Measurements from ENCODE around the gene GALM. TPM values are rescaled to one million over a fixed set of nuclear protein-coding genes. Genes with fewer than 3 reads are reported as not detected.

GALM gene
- total RNA-seq: 10 to 100 TPM; 56.0 to 57.8 TPM

DNA sequence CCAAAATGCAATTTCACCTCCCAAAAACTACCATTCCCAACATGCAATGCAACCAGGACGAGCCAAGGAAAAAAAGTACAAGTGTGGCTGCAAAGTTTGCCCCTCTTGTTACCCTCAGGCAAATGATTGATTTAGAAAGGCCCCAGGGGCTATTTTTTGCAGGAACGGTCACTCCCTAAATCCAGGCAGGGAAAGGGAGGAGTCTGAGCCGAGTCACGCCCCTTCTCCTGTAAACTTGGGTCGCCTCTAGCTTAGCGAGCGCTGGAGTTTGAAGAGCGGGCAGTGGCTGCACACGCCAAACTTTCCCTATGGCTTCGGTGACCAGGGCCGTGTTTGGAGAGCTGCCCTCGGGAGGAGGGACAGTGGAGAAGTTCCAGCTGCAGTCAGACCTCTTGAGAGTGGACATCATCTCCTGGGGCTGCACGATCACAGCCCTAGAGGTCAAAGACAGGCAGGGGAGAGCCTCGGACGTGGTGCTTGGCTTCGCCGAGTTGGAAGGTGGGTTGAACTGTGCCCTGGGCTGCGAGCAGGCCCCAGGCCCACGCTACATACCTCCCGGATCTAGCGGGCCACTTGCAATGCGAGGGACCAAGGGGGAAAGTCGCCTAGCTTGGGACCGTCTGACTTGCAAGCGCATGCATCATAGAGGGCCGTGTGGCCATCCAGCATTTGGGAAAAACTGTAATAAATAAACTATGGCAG, at the start of gene GALM:
TSS of gene GALM (plus strand) at position 261 of the 702 bp plus-strand sequence. CDS start at position 309, 48 bp downstream.
- ATAC-seq: peak; percentile 32
- H3K4me1 Mint-ChIP-seq: peaks cover 67% of the 10 kb centered on the region
- H3K36me3 Mint-ChIP-seq (ENCODE audit: low read depth): peaks cover 24% of the 10 kb centered on the region
- no peaks in the 10 kb centered on the region for H3K9me3 Mint-ChIP-seq (ENCODE audit: low read depth)
- ChIA-PET POLR2A (interaction anchor here (0.7 to 2.5 kb wide), 9 partner anchors 10 to 86 kb away, joined by 3 to 34 read pairs (median 5); partner anchors contain the start of genes HNRNPLL and SRSF7), CTCF (interaction anchor here (0.7 to 4.1 kb wide), 15 partner anchors 13 to 109 kb away, joined by 3 to 29 read pairs (median 5); partner anchors contain the start of gene HNRNPLL)
- H3K27ac Mint-ChIP-seq: peak within 1 kb of the TSS; percentile 99
- H3K4me3 Mint-ChIP-seq: peak within 1 kb of the TSS; percentile 89
- DNase-seq: peak; percentile 77
- intact Hi-C loops (cut with DNase I, micrococcal nuclease): loop anchor here (2.0 to 10.0 kb wide), 6 partner anchors 17 to 463 kb away; partner anchors contain the start of genes ATL2 (in 1 of the 2) and SOS1 (in 1 of the 2)
- no peaks in the 10 kb centered on the region for H3K27me3 Mint-ChIP-seq

DNA sequence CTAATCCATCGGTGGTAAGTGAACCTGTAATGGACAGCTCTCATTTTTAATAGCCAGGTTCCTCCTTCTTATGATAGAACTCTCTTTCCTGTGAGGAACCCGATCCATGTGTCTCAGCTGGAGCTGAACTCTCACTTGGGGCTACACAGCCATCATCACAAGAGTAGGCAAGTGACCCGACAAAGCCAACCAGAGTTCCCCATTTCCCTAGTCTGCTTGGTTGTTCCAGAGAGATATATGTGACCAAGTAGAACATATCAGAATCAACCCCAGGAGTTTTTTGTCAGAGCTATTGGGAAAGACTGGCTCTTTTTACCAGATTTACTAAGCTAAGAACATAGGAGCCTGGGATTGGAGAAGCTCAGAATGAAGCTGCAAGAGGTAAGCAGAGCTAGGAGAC, 48.6 kb upstream of the GALM start:
- peaks cover 41% of the 10 kb centered on the region for H3K4me1 Mint-ChIP-seq
- DNase-seq (no peak), ATAC-seq (no peak)
- no peak overlapping the region for H3K4me3 Mint-ChIP-seq
- H3K36me3 Mint-ChIP-seq (ENCODE audit: low read depth): no peaks in the 10 kb centered on the region
- ChIA-PET POLR2A (interaction anchor here (0.8 to 1.3 kb wide), 2 partner anchors 45 to 134 kb away, joined by 4 read pairs; partner anchors contain the start of gene SRSF7), CTCF (interaction anchor here (0.9 to 1.5 kb wide), 6 partner anchors 11 to 130 kb away, joined by 3 to 5 read pairs (median 4); no protein-coding TSS in a partner anchor)
- H3K9me3 Mint-ChIP-seq (ENCODE audit: low read depth): peaks cover 5% of the 10 kb centered on the region
- H3K27ac Mint-ChIP-seq: no peak overlapping the region
- intact Hi-C loops (cut with DNase I, micrococcal nuclease): no loop called here
- H3K27me3 Mint-ChIP-seq: peaks cover 4% of the 10 kb centered on the region

DNA sequence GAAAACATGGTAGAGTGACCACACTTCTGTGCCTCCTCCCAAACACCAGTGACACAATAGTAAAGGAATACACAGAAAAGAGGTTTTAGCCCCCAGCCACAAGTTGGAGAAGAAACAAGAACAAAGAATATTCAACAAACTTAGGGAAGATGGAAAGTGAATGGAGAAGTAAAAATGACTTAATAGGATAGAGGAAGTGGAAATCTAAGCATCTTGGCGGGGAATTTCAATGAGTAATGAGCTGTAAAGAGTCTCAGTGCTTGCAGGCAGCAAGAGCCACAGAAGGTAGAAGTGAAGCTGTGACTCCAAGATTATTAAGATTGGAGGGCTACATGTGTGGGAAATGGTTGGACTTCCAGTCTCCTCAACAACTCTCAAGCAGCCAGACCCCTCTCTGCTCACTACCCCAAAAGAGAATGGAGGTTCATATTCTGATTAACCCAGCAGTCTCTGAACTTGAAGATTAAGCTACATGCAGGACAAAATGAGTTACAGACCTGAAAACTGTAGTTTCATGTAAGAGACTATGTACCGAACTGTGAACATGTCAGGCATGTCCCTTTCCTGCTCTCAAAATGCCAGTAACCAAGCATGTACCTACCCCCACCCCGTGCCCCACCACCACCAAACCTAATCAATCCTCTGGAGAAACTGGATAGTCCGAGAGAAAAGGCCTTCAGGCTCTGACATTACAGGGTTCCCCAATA, 46.3 kb upstream of the GALM start:
- no peak overlapping the region for H3K27ac Mint-ChIP-seq
- intact Hi-C loops (cut with DNase I, micrococcal nuclease): no loop called here
- POLR2A ChIA-PET: interaction anchor here (0.6 kb wide), 2 partner anchors 27 to 62 kb away, joined by 4 to 12 read pairs; no protein-coding TSS in a partner anchor

DNA sequence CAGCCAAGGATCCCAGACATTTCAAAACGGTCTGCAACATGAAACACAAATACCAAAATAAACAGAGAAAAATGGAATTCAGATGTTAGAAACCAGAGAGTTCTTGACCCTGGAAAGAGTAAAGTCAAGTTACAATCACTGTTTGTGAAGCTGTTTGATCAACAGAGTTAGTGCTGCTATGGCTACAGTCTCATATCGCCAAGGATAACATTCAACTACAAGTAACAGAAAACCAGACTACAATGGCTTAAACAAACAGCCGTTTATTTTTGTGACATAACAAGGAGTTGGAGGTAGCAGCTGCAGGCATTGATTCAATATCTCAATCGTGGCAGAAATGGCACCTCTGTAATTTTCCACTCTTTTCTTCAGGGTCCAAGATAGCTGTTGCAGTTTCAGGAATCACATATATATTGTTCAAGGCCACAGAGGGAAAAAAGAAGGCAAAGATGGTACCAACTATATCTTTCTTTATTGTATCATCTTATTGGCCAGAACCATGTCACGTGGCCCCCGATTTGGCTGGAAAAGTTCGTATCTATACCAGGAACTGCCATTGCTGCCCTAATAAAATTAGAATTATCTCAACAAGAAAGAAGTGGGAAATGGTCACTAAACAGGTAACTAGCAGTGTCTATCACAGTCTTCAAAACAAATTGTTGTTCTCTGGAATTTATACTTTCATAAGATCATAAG, 45.5 kb upstream of the GALM start:
- H3K27ac Mint-ChIP-seq: no peak overlapping the region
- H3K27me3 Mint-ChIP-seq: peaks cover 2% of the 10 kb centered on the region
- DNase-seq (no peak), ATAC-seq (no peak)
- H3K4me3 Mint-ChIP-seq: no peak overlapping the region
- ChIA-PET POLR2A (interaction anchor here (0.6 kb wide), 1 partner anchor 61 kb away, joined by 12 read pairs; no protein-coding TSS in a partner anchor), CTCF (interaction anchor here (0.7 to 2.0 kb wide), 5 partner anchors 17 to 250 kb away, joined by 3 to 7 read pairs (median 3); no protein-coding TSS in a partner anchor)
- no peaks in the 10 kb centered on the region for H3K36me3 Mint-ChIP-seq (ENCODE audit: low read depth)
- H3K9me3 Mint-ChIP-seq (ENCODE audit: low read depth): peaks cover 5% of the 10 kb centered on the region
- intact Hi-C loops (cut with DNase I, micrococcal nuclease): no loop called here
- peaks cover 15% of the 10 kb centered on the region for H3K4me1 Mint-ChIP-seq

More for the DNA sequence above, 46.3 kb upstream of the GALM start:
- Mint-ChIP-seq H3K27me3 (peaks cover 2% of the 10 kb centered on the region), H3K36me3 (ENCODE audit: low read depth) (no peaks in the 10 kb centered on the region), H3K4me3 (no peak overlapping the region), H3K9me3 (ENCODE audit: low read depth) (peaks cover 5% of the 10 kb centered on the region), H3K4me1 (peaks cover 24% of the 10 kb centered on the region)
- CTCF ChIA-PET: interaction anchor here (1.1 to 2.0 kb wide), 3 partner anchors 14 to 38 kb away, joined by 3 to 7 read pairs (median 5); no protein-coding TSS in a partner anchor
- ATAC-seq: no peak
- DNase-seq: no peak

DNA sequence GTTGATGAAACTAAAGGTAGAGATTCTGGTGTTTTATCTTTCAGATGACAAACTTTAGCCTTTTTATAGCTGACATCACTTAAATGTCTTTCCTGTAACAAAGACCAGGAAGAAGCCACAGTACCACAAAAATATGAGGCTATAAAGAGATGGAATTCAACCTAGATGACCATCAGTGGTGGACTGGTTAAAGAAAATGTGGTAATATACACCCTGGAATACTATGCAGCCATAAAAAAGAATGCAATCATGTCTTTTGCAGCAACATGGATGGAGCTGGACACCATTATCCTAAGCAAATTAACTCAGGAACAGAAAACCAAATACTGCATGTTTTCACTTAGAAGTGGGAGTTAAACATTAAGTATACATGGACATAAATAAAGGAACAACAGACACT, 44.9 kb upstream of the GALM start:
- no peaks in the 10 kb centered on the region for H3K36me3 Mint-ChIP-seq (ENCODE audit: low read depth)
- no peak for DNase-seq
- H3K4me3 Mint-ChIP-seq: no peak overlapping the region
- H3K4me1 Mint-ChIP-seq: peaks cover 14% of the 10 kb centered on the region
- H3K27ac Mint-ChIP-seq: no peak overlapping the region
- intact Hi-C loops (cut with DNase I, micrococcal nuclease): no loop called here
- H3K27me3 Mint-ChIP-seq: peaks cover 2% of the 10 kb centered on the region
- peaks cover 5% of the 10 kb centered on the region for H3K9me3 Mint-ChIP-seq (ENCODE audit: low read depth)
- no peak for ATAC-seq
- POLR2A ChIA-PET: no interaction called here
- CTCF ChIA-PET: interaction anchor here (1.1 to 2.0 kb wide), 3 partner anchors 24 to 44 kb away, joined by 3 to 5 read pairs (median 3); no protein-coding TSS in a partner anchor

DNA sequence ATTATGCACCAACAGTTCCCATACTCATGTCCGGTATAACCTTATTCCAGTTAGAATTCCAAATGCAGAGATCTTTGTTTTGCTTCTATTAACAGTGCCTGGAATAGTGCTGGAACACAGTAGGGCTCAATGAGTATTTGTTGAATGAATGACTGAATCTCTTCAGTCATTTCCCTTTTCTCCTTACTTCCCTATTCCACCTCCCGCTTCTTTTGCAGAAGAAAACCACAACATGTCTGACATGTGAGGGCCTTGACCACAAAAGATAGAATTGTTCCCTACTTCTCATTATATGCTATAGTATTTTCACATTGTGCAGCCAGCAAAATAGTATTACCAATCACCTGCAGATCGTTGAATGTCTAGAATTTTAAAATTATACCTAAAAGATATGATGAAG, 43.7 kb upstream of the GALM start:
- Mint-ChIP-seq H3K4me3 (no peak overlapping the region), H3K9me3 (ENCODE audit: low read depth) (peaks cover 5% of the 10 kb centered on the region), H3K4me1 (peaks cover 21% of the 10 kb centered on the region), H3K36me3 (ENCODE audit: low read depth) (no peaks in the 10 kb centered on the region), H3K27me3 (peaks cover 2% of the 10 kb centered on the region), H3K27ac (no peak overlapping the region)
- ATAC-seq (no peak), DNase-seq (no peak)
- ChIA-PET CTCF (interaction anchor here (0.8 to 1.5 kb wide), 2 partner anchors 46 to 328 kb away, joined by 3 read pairs; no protein-coding TSS in a partner anchor), POLR2A (no interaction called here)
- intact Hi-C loops (cut with DNase I, micrococcal nuclease): no loop called here

DNA sequence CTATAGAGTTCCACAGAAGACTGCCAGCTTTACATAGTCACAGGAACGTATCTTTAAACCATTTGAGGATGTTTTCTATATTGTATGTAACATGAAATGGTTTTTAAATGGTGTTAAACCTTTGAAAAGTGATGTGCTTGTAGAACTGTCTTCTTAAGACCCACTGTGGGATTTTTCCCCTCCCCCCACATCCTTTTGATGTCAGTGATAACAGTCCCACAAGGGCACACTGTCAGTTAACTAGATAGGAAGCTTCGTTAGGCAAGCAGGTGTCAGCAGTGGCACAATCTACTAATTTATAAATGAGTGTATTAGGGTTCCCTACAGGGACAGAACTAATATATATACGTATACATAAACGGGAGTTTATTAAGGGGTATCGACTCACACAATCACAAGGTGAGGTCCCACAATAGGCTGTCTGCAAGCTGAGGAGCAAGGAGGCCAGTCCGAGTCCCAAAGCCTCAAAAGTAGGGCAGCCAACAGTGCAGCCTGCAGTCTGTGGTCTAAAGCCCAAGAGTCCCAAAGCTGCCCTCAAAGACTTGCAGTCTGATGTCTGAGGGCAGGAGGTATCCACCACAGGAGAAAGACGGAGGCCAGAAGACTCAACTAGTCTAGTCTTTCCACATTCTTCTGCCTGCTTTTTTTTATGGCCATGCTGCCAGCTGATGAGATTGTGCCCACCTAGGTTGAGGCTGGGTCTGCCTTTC, 39.4 kb upstream of the GALM start:
- Mint-ChIP-seq H3K4me1 (peaks cover 15% of the 10 kb centered on the region), H3K27ac (no peak overlapping the region), H3K4me3 (no peak overlapping the region), H3K9me3 (ENCODE audit: low read depth) (no peaks in the 10 kb centered on the region), H3K27me3 (no peaks in the 10 kb centered on the region), H3K36me3 (ENCODE audit: low read depth) (no peaks in the 10 kb centered on the region)
- ChIA-PET POLR2A (interaction anchor here (0.6 kb wide), 1 partner anchor 73 kb away, joined by 3 read pairs; no protein-coding TSS in a partner anchor), CTCF (interaction anchor here (0.6 to 2.1 kb wide), 10 partner anchors 8 to 309 kb away, joined by 3 to 9 read pairs (median 4); no protein-coding TSS in a partner anchor)
- ATAC-seq: peak; percentile 42
- peak; percentile 18 for DNase-seq
- intact Hi-C loops (cut with DNase I, micrococcal nuclease): no loop called here

DNA sequence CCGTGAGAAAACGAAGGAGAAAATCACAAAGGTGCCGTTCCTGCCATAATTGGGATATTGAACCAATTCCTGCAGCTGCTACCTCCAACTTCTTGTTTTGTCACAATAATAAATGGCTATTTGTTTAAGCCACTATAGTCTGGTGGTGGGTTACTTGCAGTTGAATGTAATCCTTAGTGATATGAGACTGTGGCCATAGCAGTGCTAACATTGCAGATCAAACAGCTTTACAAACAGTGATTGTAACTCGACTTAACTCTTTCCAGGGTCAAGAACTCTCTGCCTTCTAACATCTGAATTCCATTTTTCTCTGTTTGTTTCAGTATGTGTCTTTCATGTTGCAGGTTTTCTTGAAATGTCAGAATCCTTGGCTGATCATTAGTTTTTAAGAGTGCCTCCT, 38.5 kb upstream of the GALM start:
- intact Hi-C loops (cut with DNase I, micrococcal nuclease): no loop called here
- Mint-ChIP-seq H3K4me3 (no peak overlapping the region), H3K4me1 (peaks cover 15% of the 10 kb centered on the region), H3K9me3 (ENCODE audit: low read depth) (no peaks in the 10 kb centered on the region), H3K36me3 (ENCODE audit: low read depth) (no peaks in the 10 kb centered on the region), H3K27ac (no peak overlapping the region), H3K27me3 (no peaks in the 10 kb centered on the region)
- ATAC-seq (no peak), DNase-seq (no peak)
- ChIA-PET POLR2A (no interaction called here), CTCF (interaction anchor here (0.8 to 2.1 kb wide), 6 partner anchors 9 to 40 kb away, joined by 3 to 9 read pairs (median 5); no protein-coding TSS in a partner anchor)

DNA sequence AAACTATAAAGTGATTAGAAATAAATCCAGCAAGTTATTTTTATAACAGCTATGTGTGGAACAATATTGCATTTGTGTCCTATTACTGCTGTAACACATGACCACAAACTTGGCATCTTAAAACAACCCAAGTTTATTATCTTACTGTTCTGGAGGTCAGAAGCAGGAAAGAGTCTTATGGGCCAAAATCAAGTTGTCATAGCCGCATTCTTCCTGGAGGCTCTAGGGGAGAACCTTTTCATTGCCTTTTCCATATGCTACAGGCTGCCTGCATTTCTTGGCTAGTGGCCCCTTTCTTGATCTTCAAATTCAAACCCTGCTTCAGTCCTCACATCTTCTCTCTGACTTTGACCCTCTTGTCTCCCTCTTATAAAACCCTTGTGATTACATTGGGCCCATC, 36.2 kb upstream of the GALM start:
- Mint-ChIP-seq H3K27ac (no peak overlapping the region), H3K4me3 (no peak overlapping the region), H3K4me1 (peaks cover 25% of the 10 kb centered on the region), H3K9me3 (ENCODE audit: low read depth) (peaks cover 1% of the 10 kb centered on the region), H3K27me3 (no peaks in the 10 kb centered on the region), H3K36me3 (ENCODE audit: low read depth) (no peaks in the 10 kb centered on the region)
- DNase-seq (no peak), ATAC-seq (no peak)
- ChIA-PET POLR2A (no interaction called here), CTCF (no interaction called here)
- intact Hi-C loops (cut with DNase I, micrococcal nuclease): no loop called here

DNA sequence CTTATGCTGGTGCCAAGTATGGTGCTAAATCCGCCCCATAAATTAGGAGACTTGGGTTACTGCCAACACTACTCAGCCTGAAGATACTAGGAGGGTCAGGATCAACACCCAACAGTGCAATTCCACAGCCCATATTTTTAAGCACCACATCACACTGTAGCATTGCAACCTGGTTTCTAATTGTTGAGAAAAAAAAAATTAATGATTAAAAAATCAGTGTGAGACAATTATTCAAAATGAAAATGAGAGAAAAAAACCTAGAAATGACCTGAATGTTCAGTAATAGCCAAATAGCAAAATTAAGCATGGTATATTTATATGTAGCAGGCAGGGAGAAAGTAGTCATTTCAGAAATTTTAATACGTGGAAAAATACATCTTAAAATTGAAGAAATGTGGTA, 33.9 kb upstream of the GALM start:
- POLR2A ChIA-PET: no interaction called here
- intact Hi-C loops (cut with DNase I, micrococcal nuclease): no loop called here

More for the DNA sequence above, 33.9 kb upstream of the GALM start:
- CTCF ChIA-PET: no interaction called here
- H3K9me3 Mint-ChIP-seq (ENCODE audit: low read depth): peaks cover 1% of the 10 kb centered on the region
- no peak for ATAC-seq
- H3K36me3 Mint-ChIP-seq (ENCODE audit: low read depth): no peaks in the 10 kb centered on the region
- no peaks in the 10 kb centered on the region for H3K27me3 Mint-ChIP-seq
- H3K4me1 Mint-ChIP-seq: peaks cover 23% of the 10 kb centered on the region
- H3K27ac Mint-ChIP-seq: no peak overlapping the region
- H3K4me3 Mint-ChIP-seq: no peak overlapping the region
- no peak for DNase-seq

All from activated CD4-positive, alpha-beta T cell treated with anti-CD3 and anti-CD28 coated beads for 36 hours (primary cell).